ENCODE results near the gene PRKCA. TPM values are rescaled to one million over a fixed set of nuclear protein-coding genes. Genes with fewer than 3 reads are reported as not detected.

PRKCA gene
- total RNA-seq, 3 donors from 2014 or later: 42.3 to 77.7 (median 56.3) TPM

- TF ChIP-seq CTCF (IDR thresholded peaks at IDR 0.05): no peak
- intact Hi-C loops (cut with DNase I, micrococcal nuclease): no loop called here
- no peaks in the 10 kb centered on the region for H3K4me1 ChIP-seq (ENCODE audit: low read depth)
- no peak for ATAC-seq
- no peaks in the 10 kb centered on the region for H3K36me3 ChIP-seq (ENCODE audit: low read depth)
- no peaks in the 10 kb centered on the region for H3K9me3 ChIP-seq
- H3K4me3 ChIP-seq: no peak overlapping the region
- no peak for DNase-seq
These were observed 220.3 kb downstream of the PRKCA start for GRCh38 chr17:66522591-66523272.

- no peaks in the 10 kb centered on the region for H3K36me3 ChIP-seq (ENCODE audit: low read depth)
- DNase-seq (peak in 2 of 3 donors; percentile 48 to 77), ATAC-seq (peak; percentile 96)
- TF ChIP-seq CTCF (IDR thresholded peaks at IDR 0.05): no peak
- H3K4me3 ChIP-seq: no peak overlapping the region
- no peaks in the 10 kb centered on the region for H3K4me1 ChIP-seq (ENCODE audit: low read depth)
- H3K9me3 ChIP-seq: no peaks in the 10 kb centered on the region
- intact Hi-C loops (cut with DNase I, micrococcal nuclease): no loop called here
These were observed 221.2 kb downstream of the PRKCA start for GRCh38 chr17:66523378-66524200.

GRCh38 chr17:66524877-66525276 lies 222.5 kb downstream of the PRKCA start:
- ATAC-seq: no peak
- no peaks in the 10 kb centered on the region for H3K4me1 ChIP-seq (ENCODE audit: low read depth)
- H3K9me3 ChIP-seq: no peaks in the 10 kb centered on the region
- H3K36me3 ChIP-seq (ENCODE audit: low read depth): no peaks in the 10 kb centered on the region
- DNase-seq: no peak
- intact Hi-C loops (cut with DNase I, micrococcal nuclease): no loop called here
- no peak overlapping the region for H3K4me3 ChIP-seq
- no peak for TF ChIP-seq CTCF (IDR thresholded peaks at IDR 0.05)

GRCh38 chr17:66525338-66525737 lies 222.9 kb downstream of the PRKCA start:
- DNase-seq (no peak), ATAC-seq (no peak)
- H3K4me3 ChIP-seq: no peak overlapping the region
- no peak for TF ChIP-seq CTCF (IDR thresholded peaks at IDR 0.05)
- H3K36me3 ChIP-seq (ENCODE audit: low read depth): no peaks in the 10 kb centered on the region
- intact Hi-C loops (cut with DNase I, micrococcal nuclease): no loop called here
- no peaks in the 10 kb centered on the region for H3K4me1 ChIP-seq (ENCODE audit: low read depth)
- no peaks in the 10 kb centered on the region for H3K9me3 ChIP-seq

- no peak for TF ChIP-seq CTCF (IDR thresholded peaks at IDR 0.05)
- Histone ChIP-seq H3K4me1 (ENCODE audit: low read depth) (no peaks in the 10 kb centered on the region), H3K9me3 (no peaks in the 10 kb centered on the region), H3K36me3 (ENCODE audit: low read depth) (no peaks in the 10 kb centered on the region), H3K4me3 (no peak overlapping the region)
- intact Hi-C loops (cut with DNase I, micrococcal nuclease): no loop called here
- ATAC-seq: no peak
- DNase-seq: no peak
These were observed 224.4 kb downstream of the PRKCA start for GRCh38 chr17:66526827-66527226.
